ENCODE data around the gene STK10. TPM values are rescaled to one million over a fixed set of nuclear protein-coding genes. Genes with fewer than 3 reads are reported as not detected.

The STK10 gene
- total RNA-seq, 1 experiment from 2014 or later: 25.7 TPM

- no peaks in the 10 kb centered on the region for H3K79me2 ChIP-seq (ENCODE audit: low read length)
- no peaks in the 10 kb centered on the region for H4K20me1 ChIP-seq (ENCODE audit: low read length)
- CTCF ChIA-PET: no interaction called here
- H3K36me3 ChIP-seq (ENCODE audit: low read depth, low read length): no peaks in the 10 kb centered on the region
- H3K9me3 ChIP-seq (ENCODE audit: low read length): no peaks in the 10 kb centered on the region
- no peak for ATAC-seq
- TF ChIP-seq CTCF (conservative IDR thresholded peaks at IDR 0.05; ENCODE audit: low read depth, low read length): no peak
- TF ChIP-seq EZH2phosphoT487 (IDR thresholded peaks at IDR 0.05; ENCODE audit: borderline replicate concordance, low read length): no peak
- TF ChIP-seq EZH2 (IDR thresholded peaks at IDR 0.05; ENCODE audit: low read length, unreplicated experiment): no peak
- no peak overlapping the region for H3K4me3 ChIP-seq (ENCODE audit: low read length)
- H2AFZ ChIP-seq (ENCODE audit: low read length): no peak overlapping the region
- H3K4me2 ChIP-seq (ENCODE audit: low read length): no peak overlapping the region
- POLR2A ChIA-PET (ENCODE audit: unreplicated experiment): no interaction called here
- H3K9me2 ChIP-seq (replicated peaks; ENCODE audit: low read length): no peaks in the 10 kb centered on the region
- no peak overlapping the region for H3K27ac ChIP-seq (ENCODE audit: low read length)
- intact Hi-C loops (cut with micrococcal nuclease): no loop called here
- no peak for DNase-seq
- no peaks in the 10 kb centered on the region for H3K4me1 ChIP-seq (ENCODE audit: insufficient read depth, low read length)
- H3K9ac ChIP-seq (ENCODE audit: low read length): no peak overlapping the region
- BruUV-seq (replicated peaks): no TSS peak
- no peaks in the 10 kb centered on the region for H3K27me3 ChIP-seq (ENCODE audit: low read length)
- no peaks in the 10 kb centered on the region for H3F3A ChIP-seq (ENCODE audit: low read length, unreplicated experiment)
Measured at GRCh38 chr5:172035049-172035448, 153.0 kb downstream of the STK10 start.

- H3K79me2 ChIP-seq (ENCODE audit: low read length): no peaks in the 10 kb centered on the region
- DNase-seq (no peak), ATAC-seq (no peak)
- no peaks in the 10 kb centered on the region for H3K9me2 ChIP-seq (replicated peaks; ENCODE audit: low read length)
- no peaks in the 10 kb centered on the region for H3K4me1 ChIP-seq (ENCODE audit: insufficient read depth, low read length)
- ChIA-PET POLR2A (ENCODE audit: unreplicated experiment) (no interaction called here), CTCF (no interaction called here)
- H3K9me3 ChIP-seq (ENCODE audit: low read length): no peaks in the 10 kb centered on the region
- no peak overlapping the region for H3K4me2 ChIP-seq (ENCODE audit: low read length)
- no TSS peak for BruUV-seq (replicated peaks)
- intact Hi-C loops (cut with micrococcal nuclease): no loop called here
- no peaks in the 10 kb centered on the region for H3K27me3 ChIP-seq (ENCODE audit: low read length)
- no peak overlapping the region for H3K9ac ChIP-seq (ENCODE audit: low read length)
- no peak overlapping the region for H3K4me3 ChIP-seq (ENCODE audit: low read length)
- H3K27ac ChIP-seq (ENCODE audit: low read length): no peak overlapping the region
- H2AFZ ChIP-seq (ENCODE audit: low read length): no peak overlapping the region
- no peaks in the 10 kb centered on the region for H3F3A ChIP-seq (ENCODE audit: low read length, unreplicated experiment)
- TF ChIP-seq EZH2phosphoT487 (IDR thresholded peaks at IDR 0.05; ENCODE audit: borderline replicate concordance, low read length) (no peak), EZH2 (IDR thresholded peaks at IDR 0.05; ENCODE audit: low read length, unreplicated experiment) (no peak), CTCF (conservative IDR thresholded peaks at IDR 0.05; ENCODE audit: low read depth, low read length) (no peak)
- no peaks in the 10 kb centered on the region for H3K36me3 ChIP-seq (ENCODE audit: low read depth, low read length)
- no peaks in the 10 kb centered on the region for H4K20me1 ChIP-seq (ENCODE audit: low read length)
Measured at GRCh38 chr5:172031894-172032461, 156.0 kb downstream of the STK10 start.

- H2AFZ ChIP-seq (ENCODE audit: low read length): no peak overlapping the region
- H3K9me3 ChIP-seq (ENCODE audit: low read length): no peaks in the 10 kb centered on the region
- no peak overlapping the region for H3K9ac ChIP-seq (ENCODE audit: low read length)
- ATAC-seq (no peak), DNase-seq (no peak)
- no peak overlapping the region for H3K4me3 ChIP-seq (ENCODE audit: low read length)
- H3K4me1 ChIP-seq (ENCODE audit: insufficient read depth, low read length): no peaks in the 10 kb centered on the region
- ChIA-PET CTCF (no interaction called here), POLR2A (ENCODE audit: unreplicated experiment) (no interaction called here)
- H3F3A ChIP-seq (ENCODE audit: low read length, unreplicated experiment): no peaks in the 10 kb centered on the region
- no TSS peak for BruUV-seq (replicated peaks)
- intact Hi-C loops (cut with micrococcal nuclease): no loop called here
- H3K36me3 ChIP-seq (ENCODE audit: low read depth, low read length): no peaks in the 10 kb centered on the region
- H3K9me2 ChIP-seq (replicated peaks; ENCODE audit: low read length): no peaks in the 10 kb centered on the region
- no peak for TF ChIP-seq EZH2 (IDR thresholded peaks at IDR 0.05; ENCODE audit: low read length, unreplicated experiment)
- no peak for TF ChIP-seq CTCF (conservative IDR thresholded peaks at IDR 0.05; ENCODE audit: low read depth, low read length)
- TF ChIP-seq EZH2phosphoT487 (IDR thresholded peaks at IDR 0.05; ENCODE audit: borderline replicate concordance, low read length): no peak
- no peaks in the 10 kb centered on the region for H3K27me3 ChIP-seq (ENCODE audit: low read length)
- no peak overlapping the region for H3K27ac ChIP-seq (ENCODE audit: low read length)
- H3K79me2 ChIP-seq (ENCODE audit: low read length): no peaks in the 10 kb centered on the region
- H3K4me2 ChIP-seq (ENCODE audit: low read length): no peak overlapping the region
- H4K20me1 ChIP-seq (ENCODE audit: low read length): no peaks in the 10 kb centered on the region
Measured at GRCh38 chr5:172029876-172030275, 158.1 kb downstream of the STK10 start.

Data from PC-3 (cell line).